HCT116 (cell line): ENCODE data around the gene PRDM2. TPM values are rescaled to one million over a fixed set of nuclear protein-coding genes. Genes with fewer than 3 reads are reported as not detected.

Experiments used
- ATAC-seq: fragments of 200-7000 bp; cut with Tn5 transposase; 2 replicates; pipeline ENCODE4 v1.9.1; 2020; ENCODE audit warnings: mild to moderate bottlenecking, moderate library complexity
- BruUV-seq: library from RNA; stranded (reverse); fragments of 400-500 nt; replicated peaks from 2 replicates; lab custom pipeline; 2021; lab: Mats Ljungman, UMichigan
- CTCF ChIA-PET: fragments of 300-600 bp; sonication (Branson Sonifier 250); formaldehyde crosslinking; loops from one replicate; lab custom pipeline; 2021; ENCODE audit warnings: antibody characterized with exemption; lab: Charles Lee
- POLR2A ChIA-PET: fragments of 300-600, 350-600 bp; sonication (Branson Sonifier 250); formaldehyde crosslinking; loops from one replicate; lab custom pipeline; 2021; ENCODE audit warnings: antibody characterized with exemption; lab: Charles Lee
- RAD21 ChIA-PET, 2 experiments: fragments of 300-600 bp; sonication (Branson Sonifier 250); formaldehyde crosslinking; loops; one replicate each; lab custom pipeline; 2023; ENCODE audit warnings: low total read pairs in 2 of 2; ENCODE audit not compliant: uncharacterized antibody in 2 of 2, unreplicated experiment in 2 of 2, low non-redundant PET in 1 of 2; lab: Charles Lee
- DNase-seq: peaks from one replicate; pipeline ENCODE4 v3.0.0-alpha.2; 2010; ENCODE audit warnings: low read depth, low spot score
- H2AFZ ChIP-seq: fragments of 200-600 bp; shearing (Covaris generic), sonication (generic); 2 replicates; pipeline ENCODE4 v1.6.1; 2017; ENCODE audit warnings: low read depth, mixed run types, mixed read lengths, antibody characterized with exemption, low read length; ENCODE audit not compliant: poor library complexity, severe bottlenecking
- H3K27ac ChIP-seq: 2 replicates; pipeline ENCODE4 v1.5.1; 2012; ENCODE audit warnings: low read depth, low read length
- H3K27me3 ChIP-seq: fragments of 200-600 bp; sonication (generic); 2 replicates; pipeline ENCODE4 v1.6.1; 2016; ENCODE audit warnings: mixed run types, low read length, mixed read lengths; ENCODE audit not compliant: insufficient read depth
- H3K36me3 ChIP-seq, 2 experiments: fragments of 200-500 bp in 1 of 2; fragments of 200-600 bp in 1 of 2; sonication (Bioruptor generic) in 1 of 2; sonication (generic) in 1 of 2; 2 replicates each; pipeline versions ENCODE4 v1.5.1 to v1.6.1; 2014 to 2016; ENCODE audit warnings: low read length in 2 of 2, inconsistent platforms in 1 of 2, mixed read lengths in 1 of 2, mixed run types in 1 of 2; ENCODE audit not compliant: insufficient read depth in 2 of 2, control insufficient read depth in 1 of 2
- H3K4me1 ChIP-seq, 2 experiments: fragments of 200-600 bp in 1 of 2; sonication (generic) in 1 of 2; 2 replicates each; pipeline versions ENCODE4 v1.5.1 to v1.6.1; 2012 to 2017; ENCODE audit warnings: low read length in 2 of 2, inconsistent platforms in 1 of 2, mild to moderate bottlenecking in 1 of 2, mixed read lengths in 1 of 2, mixed run types in 1 of 2, moderate library complexity in 1 of 2; ENCODE audit not compliant: insufficient read depth in 2 of 2, control insufficient read depth in 1 of 2
- H3K4me2 ChIP-seq: fragments of 200-600 bp; sonication (generic); 2 replicates; pipeline ENCODE4 v1.6.1; 2017; ENCODE audit warnings: mixed run types, low read length, mixed read lengths
- H3K4me3 ChIP-seq, 2 experiments: fragments of 200-600 bp in 1 of 2; sonication (generic) in 1 of 2; replicated peaks in 1 of 2; 2 replicates each; pipeline ENCODE4 v1.5.1; 2011 to 2016; ENCODE audit warnings: low read length in 2 of 2, control low read depth in 1 of 2, low read depth in 1 of 2, mild to moderate bottlenecking in 1 of 2, mixed read lengths in 1 of 2, mixed run types in 1 of 2
- H3K79me2 ChIP-seq: fragments of 200-600 bp; sonication (generic); 2 replicates; pipeline ENCODE4 v1.6.1; 2017; ENCODE audit warnings: mild to moderate bottlenecking, mixed run types, low read length, moderate library complexity, mixed read lengths; ENCODE audit not compliant: insufficient read depth
- H3K9ac ChIP-seq: fragments of 200-600 bp; sonication (generic); 2 replicates; pipeline ENCODE4 v1.6.1; 2016; ENCODE audit warnings: low read length, mixed read lengths
- H3K9me2 ChIP-seq: fragments of 200-600 bp; sonication (generic), shearing (Covaris generic); 2 replicates; pipeline ENCODE4 v1.6.1; 2017; ENCODE audit warnings: mixed run types, mild to moderate bottlenecking, moderate library complexity; ENCODE audit not compliant: insufficient read depth
- H3K9me3 ChIP-seq, 2 experiments: fragments of 200-500 bp in 1 of 2; fragments of 200-600 bp in 1 of 2; sonication (Bioruptor generic) in 1 of 2; sonication (generic) in 1 of 2; 2 replicates each; pipeline ENCODE4 v1.6.1; 2014 to 2017; ENCODE audit warnings: low read length in 2 of 2, mixed read lengths in 2 of 2, inconsistent platforms in 1 of 2, low read depth in 1 of 2, mild to moderate bottlenecking in 1 of 2, mixed run types in 1 of 2, moderate library complexity in 1 of 2; ENCODE audit not compliant: control insufficient read depth in 1 of 2, insufficient read depth in 1 of 2
- H4K20me1 ChIP-seq: fragments of 200-600 bp; sonication (generic), shearing (Covaris generic); 2 replicates; pipeline ENCODE4 v1.6.1; 2017; ENCODE audit warnings: mixed run types, mild to moderate bottlenecking, moderate library complexity; ENCODE audit not compliant: insufficient read depth
- CBX3 ChIP-seq: IDR thresholded peaks from 2 replicates; pipeline ENCODE4 v1.6.1; 2012; ENCODE audit warnings: low read depth
- CEBPB ChIP-seq: IDR thresholded peaks from 2 replicates; pipeline ENCODE4 v1.6.1; 2012; ENCODE audit warnings: low read depth
- EZH2 ChIP-seq: fragments of 200-600 bp; sonication (generic); IDR thresholded peaks from 2 replicates; pipeline ENCODE4 v1.6.1; 2017; ENCODE audit warnings: antibody characterized with exemption, mixed run types
- FOSL1 ChIP-seq: IDR thresholded peaks from 2 replicates; pipeline ENCODE4 v1.6.1; 2012; ENCODE audit warnings: low read depth
- POLR2A ChIP-seq: IDR thresholded peaks from 2 replicates; pipeline ENCODE4 v1.7.0; 2011; ENCODE audit warnings: borderline replicate concordance; ENCODE audit not compliant: insufficient read depth, insufficient read length; ENCODE audit errors: extremely low read depth
- POLR2AphosphoS5 ChIP-seq: IDR thresholded peaks from 2 replicates; pipeline ENCODE4 v1.6.1; 2011; ENCODE audit warnings: mild to moderate bottlenecking, low read depth, low read length, moderate library complexity
- SIN3A ChIP-seq: IDR thresholded peaks from 2 replicates; pipeline ENCODE4 v1.6.1; 2012; ENCODE audit warnings: low read depth
- SP1 ChIP-seq: IDR thresholded peaks from 2 replicates; pipeline ENCODE4 v1.6.1; 2012; ENCODE audit warnings: low read depth
- SRF ChIP-seq: IDR thresholded peaks from 2 replicates; pipeline ENCODE4 v1.6.1; 2012; ENCODE audit warnings: low read depth
- ZFX ChIP-seq: fragments of 450-650 bp; IDR thresholded peaks from 2 replicates; pipeline ENCODE4 v1.6.1; 2017
- ZNF274 ChIP-seq: fragments of 200-500 bp; sonication (Bioruptor generic); IDR thresholded peaks from 2 replicates; pipeline ENCODE4 v1.6.1; 2014; ENCODE audit warnings: mild to moderate bottlenecking, low read depth, low read length, inconsistent platforms
- intact Hi-C: fragments of 100-400 bp; cut with micrococcal nuclease; formaldehyde crosslinking; loops from 2 replicates; pipeline ENCODE4 v1.10.0; 2022
- total RNA-seq: library from RNA; stranded (reverse); gene quantifications from one replicate; pipeline ENCODE4 v1.2.1, GENCODE V29; 2021; ENCODE audit not compliant: unreplicated experiment
- TF ChIP-seq, protein P1 (sequence below): IDR thresholded peaks from 2 replicates; pipeline ENCODE4 v1.6.1; 2012; ENCODE audit warnings: low read depth
- TF ChIP-seq, protein P2 (sequence below): IDR thresholded peaks from 2 replicates; pipeline ENCODE4 v1.6.1; 2012
- TF ChIP-seq, protein P3 (sequence below): IDR thresholded peaks from 2 replicates; pipeline ENCODE4 v1.6.1; 2011; ENCODE audit warnings: mild to moderate bottlenecking, low read length, moderate library complexity; ENCODE audit not compliant: insufficient replicate concordance; ENCODE audit errors: extremely low read depth

The PRDM2 gene
- total RNA-seq, 1 experiment from 2014 or later = 17.3 TPM

DNA sequence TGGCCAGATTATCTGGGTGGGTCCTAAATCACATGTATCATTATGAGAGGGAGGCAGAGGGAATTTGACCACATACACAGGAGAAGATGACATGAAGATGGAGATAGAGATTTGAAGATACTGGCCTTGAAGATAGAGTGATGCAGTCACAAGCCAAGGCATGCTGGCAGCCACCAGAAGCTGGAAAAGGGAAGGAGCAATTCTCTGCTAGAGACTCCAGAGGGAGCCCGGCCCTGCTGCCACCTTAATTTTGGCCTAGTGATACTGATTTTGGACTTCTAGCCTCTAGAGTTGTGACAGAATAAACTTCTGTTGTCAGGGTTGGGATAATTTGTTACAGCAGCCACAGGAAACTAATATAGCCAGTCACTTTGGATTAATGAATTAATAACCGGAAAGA is 2.2 kb upstream of the PRDM2 start (continued):
- no peak for TF ChIP-seq POLR2A

DNA sequence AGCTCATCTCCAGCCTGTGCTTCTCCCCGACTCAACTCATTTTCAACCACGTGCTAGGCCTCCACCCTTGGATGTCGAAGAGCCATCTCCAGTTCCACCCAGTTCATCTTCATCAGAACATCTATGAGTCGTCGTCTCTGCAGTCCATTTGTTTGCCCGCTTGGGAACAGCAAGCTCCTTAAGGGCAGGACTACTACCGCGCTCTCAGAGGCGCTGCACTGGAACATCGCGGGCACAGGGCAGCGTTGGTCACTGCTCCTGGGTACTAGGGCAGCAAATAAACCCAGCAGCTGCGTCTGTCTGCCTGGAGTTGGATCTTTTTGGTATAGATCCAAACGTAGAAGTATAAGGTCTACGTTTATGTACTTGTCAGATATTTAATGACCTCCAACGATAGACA is 478 bp upstream of the PRDM2 start:
- no peaks in the 10 kb centered on the region for H3K79me2 ChIP-seq
- peak overlapping the region; percentile 65 for H3K4me2 ChIP-seq
- BruUV-seq = no TSS peak
- H3K9me3 ChIP-seq = no peaks in the 10 kb centered on the region
- TF ChIP-seq ZNF274 (no peak), SRF (no peak), FOSL1 (no peak), CEBPB (no peak), SIN3A (no peak), ZFX (no peak), POLR2AphosphoS5 (no peak), CBX3 (no peak), SP1 (no peak), EZH2 (no peak)
- TF ChIP-seq, protein P1, sequence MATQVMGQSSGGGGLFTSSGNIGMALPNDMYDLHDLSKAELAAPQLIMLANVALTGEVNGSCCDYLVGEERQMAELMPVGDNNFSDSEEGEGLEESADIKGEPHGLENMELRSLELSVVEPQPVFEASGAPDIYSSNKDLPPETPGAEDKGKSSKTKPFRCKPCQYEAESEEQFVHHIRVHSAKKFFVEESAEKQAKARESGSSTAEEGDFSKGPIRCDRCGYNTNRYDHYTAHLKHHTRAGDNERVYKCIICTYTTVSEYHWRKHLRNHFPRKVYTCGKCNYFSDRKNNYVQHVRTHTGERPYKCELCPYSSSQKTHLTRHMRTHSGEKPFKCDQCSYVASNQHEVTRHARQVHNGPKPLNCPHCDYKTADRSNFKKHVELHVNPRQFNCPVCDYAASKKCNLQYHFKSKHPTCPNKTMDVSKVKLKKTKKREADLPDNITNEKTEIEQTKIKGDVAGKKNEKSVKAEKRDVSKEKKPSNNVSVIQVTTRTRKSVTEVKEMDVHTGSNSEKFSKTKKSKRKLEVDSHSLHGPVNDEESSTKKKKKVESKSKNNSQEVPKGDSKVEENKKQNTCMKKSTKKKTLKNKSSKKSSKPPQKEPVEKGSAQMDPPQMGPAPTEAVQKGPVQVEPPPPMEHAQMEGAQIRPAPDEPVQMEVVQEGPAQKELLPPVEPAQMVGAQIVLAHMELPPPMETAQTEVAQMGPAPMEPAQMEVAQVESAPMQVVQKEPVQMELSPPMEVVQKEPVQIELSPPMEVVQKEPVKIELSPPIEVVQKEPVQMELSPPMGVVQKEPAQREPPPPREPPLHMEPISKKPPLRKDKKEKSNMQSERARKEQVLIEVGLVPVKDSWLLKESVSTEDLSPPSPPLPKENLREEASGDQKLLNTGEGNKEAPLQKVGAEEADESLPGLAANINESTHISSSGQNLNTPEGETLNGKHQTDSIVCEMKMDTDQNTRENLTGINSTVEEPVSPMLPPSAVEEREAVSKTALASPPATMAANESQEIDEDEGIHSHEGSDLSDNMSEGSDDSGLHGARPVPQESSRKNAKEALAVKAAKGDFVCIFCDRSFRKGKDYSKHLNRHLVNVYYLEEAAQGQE = no peak
- TF ChIP-seq, protein P2, sequence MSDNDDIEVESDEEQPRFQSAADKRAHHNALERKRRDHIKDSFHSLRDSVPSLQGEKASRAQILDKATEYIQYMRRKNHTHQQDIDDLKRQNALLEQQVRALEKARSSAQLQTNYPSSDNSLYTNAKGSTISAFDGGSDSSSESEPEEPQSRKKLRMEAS = no peak
- TF ChIP-seq, protein P3, sequence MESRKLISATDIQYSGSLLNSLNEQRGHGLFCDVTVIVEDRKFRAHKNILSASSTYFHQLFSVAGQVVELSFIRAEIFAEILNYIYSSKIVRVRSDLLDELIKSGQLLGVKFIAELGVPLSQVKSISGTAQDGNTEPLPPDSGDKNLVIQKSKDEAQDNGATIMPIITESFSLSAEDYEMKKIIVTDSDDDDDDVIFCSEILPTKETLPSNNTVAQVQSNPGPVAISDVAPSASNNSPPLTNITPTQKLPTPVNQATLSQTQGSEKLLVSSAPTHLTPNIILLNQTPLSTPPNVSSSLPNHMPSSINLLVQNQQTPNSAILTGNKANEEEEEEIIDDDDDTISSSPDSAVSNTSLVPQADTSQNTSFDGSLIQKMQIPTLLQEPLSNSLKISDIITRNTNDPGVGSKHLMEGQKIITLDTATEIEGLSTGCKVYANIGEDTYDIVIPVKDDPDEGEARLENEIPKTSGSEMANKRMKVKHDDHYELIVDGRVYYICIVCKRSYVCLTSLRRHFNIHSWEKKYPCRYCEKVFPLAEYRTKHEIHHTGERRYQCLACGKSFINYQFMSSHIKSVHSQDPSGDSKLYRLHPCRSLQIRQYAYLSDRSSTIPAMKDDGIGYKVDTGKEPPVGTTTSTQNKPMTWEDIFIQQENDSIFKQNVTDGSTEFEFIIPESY = no peak
- TF ChIP-seq, all 23 proteins: peak for 0
- no peaks in the 10 kb centered on the region for H3K27me3 ChIP-seq
- no peak overlapping the region for H3K27ac ChIP-seq
- ChIA-PET RAD21 (no interaction called here), CTCF (no interaction called here), POLR2A (no interaction called here)
- peaks cover 0 to 13% of the 10 kb centered on the region in 2 experiments; a peak in 1 of 4 replicates for H3K4me1 ChIP-seq
- H3K4me3 ChIP-seq = peak overlapping the region; percentile 9 to 43; a peak in 3 of 4 replicates
- DNase-seq = no peak
- H3K36me3 ChIP-seq = no peaks in the 10 kb centered on the region
- H3K9me2 ChIP-seq = no peaks in the 10 kb centered on the region
- ATAC-seq = no peak
- peak overlapping the region; percentile 22; the same call in 1 of the 2 replicates for H3K9ac ChIP-seq
- no peak overlapping the region for H2AFZ ChIP-seq
- no peaks in the 10 kb centered on the region for H4K20me1 ChIP-seq
- intact Hi-C loops = no loop called here
